B cell (primary cell): ENCODE results near the gene USH1G.

ENCODE experiments used
- CTCF ChIP-seq: fragments of 200-600 bp; IDR thresholded peaks from one replicate; pipeline ENCODE4 v1.8.0; 2022; ENCODE audit warnings: antibody characterized with exemption, mild to moderate bottlenecking
- EZH2 ChIP-seq: IDR thresholded peaks from 2 replicates; pipeline ENCODE4 v1.6.1; 2012; ENCODE audit warnings: borderline replicate concordance, low read depth, mild to moderate bottlenecking, moderate library complexity, low read length; ENCODE audit not compliant: insufficient read depth, poor library complexity, severe bottlenecking

GRCh38 chr17:74950207-74950606 is 27.2 kb upstream of the USH1G start:
- TF ChIP-seq CTCF: no peak
- no peak for TF ChIP-seq EZH2
